ENCODE measurements around the gene ACSS3.

- TF ChIP-seq EZH2 (IDR thresholded peaks at IDR 0.05; ENCODE audit: borderline replicate concordance, low read length) (no peak), CTCF (IDR thresholded peaks at IDR 0.05; ENCODE audit: low read length) (no peak)
These were observed 138.9 kb downstream of the ACSS3 start for GRCh38 chr12:81216739-81217138.
